ENCODE results near the gene RGS2. TPM values are rescaled to one million over a fixed set of nuclear protein-coding genes. Genes with fewer than 3 reads are reported as not detected.

Gene RGS2
- total RNA-seq, 1 donor, result 86.1 TPM

- DNase-seq (ENCODE audit: low read depth), result peak; percentile 27
- no peak overlapping the region for H3K4me3 ChIP-seq (ENCODE audit: low read depth, low read length)
- no peak for TF ChIP-seq CTCF (IDR thresholded peaks at IDR 0.05; ENCODE audit: insufficient read depth, low read length)
These were observed 42.7 kb upstream of the RGS2 start for GRCh38 chr1:192766009-192766625.

- no peak for TF ChIP-seq CTCF (IDR thresholded peaks at IDR 0.05; ENCODE audit: insufficient read depth, low read length)
- H3K4me3 ChIP-seq (ENCODE audit: low read depth, low read length), result no peak overlapping the region
- DNase-seq (ENCODE audit: low read depth), result no peak
These were observed 42.0 kb upstream of the RGS2 start for GRCh38 chr1:192766876-192767275.

GRCh38 chr1:192767798-192768197 is 41.0 kb upstream of the RGS2 start:
- H3K4me3 ChIP-seq (ENCODE audit: low read depth, low read length), result no peak overlapping the region
- DNase-seq (ENCODE audit: low read depth), result no peak
- TF ChIP-seq CTCF (IDR thresholded peaks at IDR 0.05; ENCODE audit: insufficient read depth, low read length), result no peak

GRCh38 chr1:192768463-192768862 is 40.4 kb upstream of the RGS2 start:
- DNase-seq (ENCODE audit: low read depth), result no peak
- H3K4me3 ChIP-seq (ENCODE audit: low read depth, low read length), result no peak overlapping the region
- TF ChIP-seq CTCF (IDR thresholded peaks at IDR 0.05; ENCODE audit: insufficient read depth, low read length), result no peak

- TF ChIP-seq CTCF (IDR thresholded peaks at IDR 0.05; ENCODE audit: insufficient read depth, low read length), result no peak
- no peak for DNase-seq (ENCODE audit: low read depth)
- no peak overlapping the region for H3K4me3 ChIP-seq (ENCODE audit: low read depth, low read length)
These were observed 37.5 kb upstream of the RGS2 start for GRCh38 chr1:192771341-192771740.

- no peak for DNase-seq (ENCODE audit: low read depth)
These were observed 33.2 kb upstream of the RGS2 start for GRCh38 chr1:192775631-192776030.

More at GRCh38 chr1:192775631-192776030, 33.2 kb upstream of the RGS2 start:
- TF ChIP-seq CTCF (IDR thresholded peaks at IDR 0.05; ENCODE audit: insufficient read depth, low read length), result no peak
- H3K4me3 ChIP-seq (ENCODE audit: low read depth, low read length), result no peak overlapping the region
